CD14-positive monocyte (primary cell): ENCODE data around the gene PRRT4. TPM values are rescaled to one million over a fixed set of nuclear protein-coding genes. Genes with fewer than 3 reads are reported as not detected.
A peak's percentile ranks its signal among the peaks of the same experiment; 100 is the strongest.

Source experiments
- DNase-seq, 3 donors: peaks; one replicate each; pipeline ENCODE4 v3.0.0-alpha.2; 2011 to 2022
- H2AFZ ChIP-seq: 2 replicates; pipeline ENCODE4 v1.6.0; 2012; ENCODE audit warnings: mild to moderate bottlenecking, low read depth, low read length, inconsistent platforms; ENCODE audit not compliant: insufficient read depth, poor library complexity, severe bottlenecking
- H3K27ac ChIP-seq, 2 donors: 1 replicate in 1 of 2; 2 replicates in 1 of 2; pipeline ENCODE4 v1.5.1; 2012 to 2013; ENCODE audit warnings: low read length in 2 of 2, control low read depth in 1 of 2, inconsistent platforms in 1 of 2, low read depth in 1 of 2, mild to moderate bottlenecking in 1 of 2
- H3K27me3 ChIP-seq, 2 donors: one replicate each; pipeline versions ENCODE4 v1.6.0 to v1.6.1; 2011 to 2013; ENCODE audit warnings: low read length in 2 of 2; ENCODE audit not compliant: control insufficient read depth in 2 of 2, insufficient read depth in 2 of 2
- H3K36me3 ChIP-seq, 2 donors: replicated peaks in 1 of 2; 1 replicate in 1 of 2; 2 replicates in 1 of 2; pipeline versions ENCODE4 v1.5.1 to v1.6.1; 2012 to 2013; ENCODE audit warnings: low read length in 2 of 2, control low read depth in 1 of 2, inconsistent platforms in 1 of 2, mild to moderate bottlenecking in 1 of 2; ENCODE audit not compliant: insufficient read depth in 2 of 2, control insufficient read depth in 1 of 2
- H3K4me1 ChIP-seq, 2 donors: 1 replicate in 1 of 2; 2 replicates in 1 of 2; pipeline versions ENCODE4 v1.5.1 to v1.6.1; 2012 to 2013; ENCODE audit warnings: low read length in 2 of 2, control low read depth in 1 of 2, inconsistent platforms in 1 of 2, mild to moderate bottlenecking in 1 of 2, moderate library complexity in 1 of 2; ENCODE audit not compliant: insufficient read depth in 2 of 2, control insufficient read depth in 1 of 2
- H3K4me2 ChIP-seq: replicated peaks from 2 replicates; pipeline ENCODE3; 2012; ENCODE audit warnings: low read length, moderate library complexity, mild to moderate bottlenecking; ENCODE audit not compliant: poor library complexity, severe bottlenecking; ENCODE audit errors: extremely low read depth
- H3K4me3 ChIP-seq, 3 experiments: fragments of 200-600 bp in 1 of 3; sonication (generic) in 1 of 3; replicated peaks in 1 of 3; 1 replicate in 2 of 3; 2 replicates in 1 of 3; pipeline ENCODE4 v1.5.1; 2011 to 2013; ENCODE audit warnings: low read length in 3 of 3, mild to moderate bottlenecking in 3 of 3, control low read depth in 2 of 3, low read depth in 2 of 3, inconsistent platforms in 1 of 3, moderate library complexity in 1 of 3
- H3K79me2 ChIP-seq: 2 replicates; pipeline ENCODE4 v1.6.0; 2012; ENCODE audit warnings: mild to moderate bottlenecking, control low read depth, inconsistent platforms, low read length, moderate library complexity; ENCODE audit not compliant: insufficient read depth
- H3K9ac ChIP-seq: 2 replicates; pipeline ENCODE4 v1.6.0; 2017; ENCODE audit warnings: low read length, mild to moderate bottlenecking; ENCODE audit not compliant: insufficient read depth, poor library complexity, severe bottlenecking
- H3K9me3 ChIP-seq, 2 donors: replicated peaks in 1 of 2; 1 replicate in 1 of 2; 2 replicates in 1 of 2; pipeline versions ENCODE4 v1.5.1 to v1.6.1; 2012 to 2013; ENCODE audit warnings: low read length in 2 of 2, control low read depth in 1 of 2; ENCODE audit not compliant: control insufficient read depth in 1 of 2, insufficient read depth in 1 of 2
- H4K20me1 ChIP-seq: 2 replicates; pipeline ENCODE4 v1.6.0; 2012; ENCODE audit warnings: mild to moderate bottlenecking, low read length, control low read depth, moderate library complexity; ENCODE audit not compliant: insufficient read depth
- H3K27ac Mint-ChIP-seq, 7 donors: one replicate each; pipeline ENCODE4 v1.8.0; 2020; ENCODE audit warnings: mild to moderate bottlenecking in 7 of 7, mixed read lengths in 7 of 7, moderate library complexity in 6 of 7, inconsistent platforms in 2 of 7
- H3K27me3 Mint-ChIP-seq, 3 donors: one replicate each; pipeline ENCODE4 v1.8.0; 2021 to 2022; ENCODE audit warnings: low read depth in 3 of 3, mild to moderate bottlenecking in 3 of 3, mixed read lengths in 3 of 3, moderate library complexity in 3 of 3, inconsistent platforms in 1 of 3
- H3K36me3 Mint-ChIP-seq, 2 donors: one replicate each; pipeline ENCODE4 v1.8.0; 2020; ENCODE audit warnings: mixed read lengths in 2 of 2, inconsistent platforms in 1 of 2, mild to moderate bottlenecking in 1 of 2
- H3K4me1 Mint-ChIP-seq: one replicate; pipeline ENCODE4 v1.8.0; 2020; ENCODE audit warnings: mild to moderate bottlenecking, mixed read lengths
- H3K4me3 Mint-ChIP-seq, 2 donors: one replicate each; pipeline ENCODE4 v1.8.0; 2020; ENCODE audit warnings: mild to moderate bottlenecking in 2 of 2, mixed read lengths in 2 of 2, moderate library complexity in 1 of 2
- H3K9me3 Mint-ChIP-seq, 7 donors: one replicate each; pipeline ENCODE4 v1.8.0; 2020 to 2022; ENCODE audit warnings: mixed read lengths in 7 of 7, mild to moderate bottlenecking in 6 of 7, moderate library complexity in 6 of 7, inconsistent platforms in 2 of 7
- WGBS: methylation state at CpG from one replicate; pipeline ENCODE4 v1.1.5; 2013; ENCODE audit warnings: missing lambda C conversion rate; ENCODE audit not compliant: insufficient coverage; 5-methylcytosine and 5-hydroxymethylcytosine counted together
- intact Hi-C, 2 donors: fragments of 100-400 bp; cut with micrococcal nuclease; formaldehyde crosslinking; loops; one replicate each; pipeline versions ENCODE4 v1.15.0 to v1.15.1; 2023
- polyA minus RNA-seq: library from RNA; depleted of rRNA, polyadenylated mRNA; stranded (reverse); fragments of >200 nt; gene quantifications from 2 replicates; pipeline ENCODE4 v1.2.3, GENCODE V29; 2012
- polyA plus RNA-seq, 3 donors: library from polyadenylated mRNA; depleted of rRNA in 1 of 3; unstranded in 2 of 3; stranded (reverse) in 1 of 3; fragments of 300-500 nt in 2 of 3; fragments of >200 nt in 1 of 3; fragmentation: Illumina TruSeq in 2 of 3; gene quantifications; 1 replicate in 2 of 3; 2 replicates in 1 of 3; pipeline ENCODE4 v1.2.3, GENCODE V29; 2012 to 2021
- total RNA-seq, 12 experiments: library from RNA in 1 of 12; stranded (reverse) in 1 of 12; fragments of 120-200 nt in 1 of 12; gene quantifications; one replicate each; pipeline ENCODE4 v1.2.4 and lab custom pipeline; 2013 to 2026; ENCODE audit warnings: mixed read lengths in 6 of 12, inconsistent platforms in 1 of 12
- TF ChIP-seq, protein P1 (sequence below): fragments of 200-600 bp; IDR thresholded peaks from one replicate; pipeline ENCODE4 v1.8.0; 2022; ENCODE audit warnings: antibody characterized with exemption, mild to moderate bottlenecking

Gene PRRT4
- total RNA-seq (2013) = 0.29 TPM
- 1 to 10 TPM in 1 of 3 donors, not detected in 2; 1.1 TPM for polyA plus RNA-seq
- polyA minus RNA-seq = 0.16 and 0.55 TPM in 2 replicates
- total RNA-seq (lab: John Stamatoyannopoulos, UW) = 0.11 to 1.1 (median 0.25) reads per million in 11 experiments

DNA sequence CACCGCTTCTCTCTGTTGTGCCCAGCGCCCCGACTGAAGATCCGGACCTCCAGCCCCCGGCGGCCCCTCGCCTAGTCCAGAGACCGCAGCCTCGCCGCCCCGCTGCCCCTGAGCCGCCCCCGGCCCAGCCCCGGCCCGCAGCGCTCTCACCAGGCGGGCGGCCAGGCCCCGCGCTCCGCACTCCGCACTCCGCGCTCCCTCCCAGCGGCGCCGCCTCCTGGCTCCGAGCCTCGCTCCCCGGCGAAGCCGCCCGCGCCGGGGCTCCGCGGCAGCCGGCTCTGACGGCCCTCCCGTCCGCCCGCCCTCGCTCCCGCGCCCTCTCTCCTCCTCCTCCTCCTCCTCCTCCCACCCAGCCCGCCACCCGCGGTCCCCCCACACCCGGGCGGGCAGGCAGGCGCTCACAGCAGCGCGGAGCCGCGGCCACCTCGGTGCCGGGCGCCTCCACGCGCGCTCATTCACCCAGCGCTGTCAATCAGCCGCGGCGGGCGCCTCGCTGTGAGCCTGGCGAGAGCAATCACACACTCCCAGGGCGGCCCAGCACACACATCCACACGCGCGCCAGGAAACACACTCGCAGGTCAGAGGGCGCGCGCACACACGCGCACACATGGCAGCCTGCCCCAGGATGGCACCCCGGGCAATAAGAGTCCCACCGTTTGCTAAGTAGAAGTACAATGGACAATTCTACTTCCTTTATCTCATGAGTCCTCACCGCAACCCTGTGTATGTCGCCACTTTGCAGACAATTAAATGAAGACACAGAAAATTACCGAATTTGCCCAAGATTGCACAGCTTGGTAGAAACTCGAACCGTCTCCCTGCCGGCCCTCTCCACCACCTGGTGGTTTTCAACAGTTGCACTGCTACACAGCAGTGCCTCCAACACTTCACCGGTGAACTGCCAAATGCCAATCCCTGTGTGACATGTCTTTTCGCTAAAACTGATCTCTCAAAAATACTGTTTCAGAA lies at the start of gene PRRT4:
TSS of gene PRRT4 (minus strand) at position 280 of the 969 bp plus-strand sequence.
- Histone ChIP-seq H3K27me3 (peaks cover 8 to 30% of the 10 kb centered on the region in 2 donors), H3K4me1 (peaks cover 50 to 54% of the 10 kb centered on the region in 2 donors), H3K27ac (no peak within 1 kb of the TSS), H3K4me3 (peak within 1 kb of the TSS; percentile 35 to 77 (median 45)), H4K20me1 (no peaks in the 10 kb centered on the region), H3K9ac (peak within 1 kb of the TSS; percentile 50), H3K9me3 (no peaks in the 10 kb centered on the region), H3K4me2 (peak within 1 kb of the TSS; percentile 87), H3K36me3 (no peaks in the 10 kb centered on the region), H2AFZ (peak within 1 kb of the TSS; percentile 81), H3K79me2 (no peaks in the 10 kb centered on the region)
- peaks cover 55% of the 10 kb centered on the region for H3K4me1 Mint-ChIP-seq
- H3K36me3 Mint-ChIP-seq = no peaks in the 10 kb centered on the region
- TF ChIP-seq, protein P1, sequence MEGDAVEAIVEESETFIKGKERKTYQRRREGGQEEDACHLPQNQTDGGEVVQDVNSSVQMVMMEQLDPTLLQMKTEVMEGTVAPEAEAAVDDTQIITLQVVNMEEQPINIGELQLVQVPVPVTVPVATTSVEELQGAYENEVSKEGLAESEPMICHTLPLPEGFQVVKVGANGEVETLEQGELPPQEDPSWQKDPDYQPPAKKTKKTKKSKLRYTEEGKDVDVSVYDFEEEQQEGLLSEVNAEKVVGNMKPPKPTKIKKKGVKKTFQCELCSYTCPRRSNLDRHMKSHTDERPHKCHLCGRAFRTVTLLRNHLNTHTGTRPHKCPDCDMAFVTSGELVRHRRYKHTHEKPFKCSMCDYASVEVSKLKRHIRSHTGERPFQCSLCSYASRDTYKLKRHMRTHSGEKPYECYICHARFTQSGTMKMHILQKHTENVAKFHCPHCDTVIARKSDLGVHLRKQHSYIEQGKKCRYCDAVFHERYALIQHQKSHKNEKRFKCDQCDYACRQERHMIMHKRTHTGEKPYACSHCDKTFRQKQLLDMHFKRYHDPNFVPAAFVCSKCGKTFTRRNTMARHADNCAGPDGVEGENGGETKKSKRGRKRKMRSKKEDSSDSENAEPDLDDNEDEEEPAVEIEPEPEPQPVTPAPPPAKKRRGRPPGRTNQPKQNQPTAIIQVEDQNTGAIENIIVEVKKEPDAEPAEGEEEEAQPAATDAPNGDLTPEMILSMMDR = no peak
- peak within 1 kb of the TSS; percentile 85 to 93 for H3K4me3 Mint-ChIP-seq
- intact Hi-C loops = no loop called here
- peaks cover 0 to 2% (median 0%) of the 10 kb centered on the region in 7 donors for H3K9me3 Mint-ChIP-seq
- DNase-seq = peak; percentile 43 to 65 (median 45)
- peaks cover 18 to 52% (median 22%) of the 10 kb centered on the region in 3 donors for H3K27me3 Mint-ChIP-seq
- H3K27ac Mint-ChIP-seq = peak within 1 kb of the TSS in 4 of 7 donors; percentile 13 to 77 (median 56)
- WGBS = under 1% methylated on average over 84 of the region's 88 CpGs

DNA sequence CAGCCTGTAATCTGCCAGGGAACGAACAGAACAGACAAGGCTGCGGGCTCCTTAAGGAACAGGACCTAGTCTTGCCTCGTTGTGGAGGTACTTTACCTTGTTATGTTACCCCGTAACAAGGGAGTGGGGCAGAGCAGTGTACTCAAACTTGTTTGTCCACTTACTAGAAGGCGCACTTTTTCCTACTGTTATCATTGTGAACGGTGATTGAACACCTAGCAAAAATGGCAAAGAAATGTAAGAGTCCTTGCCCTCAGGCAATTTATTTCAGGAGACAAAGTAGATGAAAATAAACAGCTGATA lies 48.9 kb upstream of the PRRT4 start:
- H3K4me3 Mint-ChIP-seq = peak overlapping the region; percentile 94 to 95
- peak overlapping the region; percentile 80 to 93 (median 89) for H3K4me3 ChIP-seq
- peak overlapping the region; percentile 90 to 97 (median 96) for H3K27ac Mint-ChIP-seq
- H3K9ac ChIP-seq = peak overlapping the region; percentile 80
- no peaks in the 10 kb centered on the region for H3K36me3 ChIP-seq
- peaks cover 2% of the 10 kb centered on the region for H4K20me1 ChIP-seq
- TF ChIP-seq, protein P1 = no peak
- peaks cover 39 to 40% of the 10 kb centered on the region in 2 donors for H3K4me1 ChIP-seq
- H3K9me3 ChIP-seq = no peaks in the 10 kb centered on the region
- no peaks in the 10 kb centered on the region for H3K9me3 Mint-ChIP-seq
- peak overlapping the region; percentile 87 to 94 for H3K27ac ChIP-seq
- peaks cover 41% of the 10 kb centered on the region for H3K4me1 Mint-ChIP-seq
- DNase-seq = no peak
- no peaks in the 10 kb centered on the region for H3K36me3 Mint-ChIP-seq
- H3K27me3 ChIP-seq = no peaks in the 10 kb centered on the region
- peak overlapping the region; percentile 95 for H2AFZ ChIP-seq
- intact Hi-C loops = no loop called here
- peaks cover 35% of the 10 kb centered on the region for H3K79me2 ChIP-seq
- H3K4me2 ChIP-seq = peak overlapping the region; percentile 93
- H3K27me3 Mint-ChIP-seq = peaks cover 0 to 5% (median 4%) of the 10 kb centered on the region in 3 donors
- WGBS = 0% methylated on average over 3 of the region's 6 CpGs
